Gastroesophageal sphincter (tissue), 4 donors: ENCODE results near the gene DOCK9. TPM values are rescaled to one million over a fixed set of nuclear protein-coding genes. Genes with fewer than 3 reads are reported as not detected.

Source experiments
- ATAC-seq: fragments of 150-250 bp; one replicate; pipeline ENCODE4 v1.9.1; 2016; ENCODE audit warnings: mild to moderate bottlenecking, moderate library complexity
- H3K27ac ChIP-seq, 4 donors: fragments of 200-600 bp; sonication (generic) in 3 of 4; 1 replicate in 3 of 4; 2 replicates in 1 of 4; pipeline ENCODE4 v1.5.1; 2016 to 2019
- H3K27me3 ChIP-seq: fragments of 200-600 bp; sonication (generic); one replicate; pipeline ENCODE4 v1.5.1; 2019
- H3K36me3 ChIP-seq, 2 donors: fragments of 200-600 bp; sonication (generic); one replicate each; pipeline ENCODE4 v1.5.1; 2019; ENCODE audit warnings: control low read depth in 1 of 2
- H3K4me1 ChIP-seq, 3 donors: fragments of 200-600 bp; sonication (generic); 1 replicate in 2 of 3; 2 replicates in 1 of 3; pipeline ENCODE4 v1.5.1; 2016 to 2019; ENCODE audit warnings: control low read depth in 2 of 3
- H3K4me3 ChIP-seq, 2 donors: fragments of 200-600 bp; sonication (generic); one replicate each; pipeline ENCODE4 v1.5.1; 2019; ENCODE audit warnings: mild to moderate bottlenecking in 1 of 2, moderate library complexity in 1 of 2
- H3K9me3 ChIP-seq, 3 donors: fragments of 200-600 bp; sonication (generic); one replicate each; pipeline ENCODE4 v1.5.1; 2017 to 2019; ENCODE audit warnings: control low read depth in 2 of 3
- EP300 ChIP-seq: sonication (generic); formaldehyde crosslinking; IDR thresholded peaks from one replicate; pipeline ENCODE4 v1.6.1; 2017; ENCODE audit warnings: antibody characterized with exemption, mild to moderate bottlenecking
- POLR2A ChIP-seq, 2 donors: fragments of 450-650 bp; IDR thresholded peaks; one replicate each; pipeline ENCODE4 v1.6.1; 2017; ENCODE audit warnings: antibody characterized with exemption in 2 of 2, mild to moderate bottlenecking in 2 of 2, moderate library complexity in 1 of 2
- POLR2AphosphoS5 ChIP-seq: sonication (generic); formaldehyde crosslinking; IDR thresholded peaks from one replicate; pipeline ENCODE4 v1.6.1; 2017; ENCODE audit warnings: antibody characterized with exemption
- WGBS, 2 donors: methylation state at CpG; one replicate each; pipeline ENCODE4 v1.1.5; 2018; ENCODE audit warnings: low coverage in 1 of 2; 5-methylcytosine and 5-hydroxymethylcytosine counted together
- total RNA-seq, 4 donors: library from RNA; depleted of rRNA; stranded (reverse); fragments of >200 nt; gene quantifications; one replicate each; pipeline ENCODE4 v1.1.0, GENCODE V29; 2016
- TF ChIP-seq, protein P1 (sequence below), 4 experiments: fragments of 200-600 bp in 2 of 4; fragments of 450-650 bp in 2 of 4; sonication (generic) in 1 of 4; IDR thresholded peaks; one replicate each; pipeline ENCODE4 v1.5.1; 2017 to 2019; ENCODE audit warnings: antibody characterized with exemption in 4 of 4, mild to moderate bottlenecking in 2 of 4, moderate library complexity in 2 of 4

Gene DOCK9
- total RNA-seq, 4 donors from 2014 or later, result 84.1 to 203 (median 150) TPM

DNA sequence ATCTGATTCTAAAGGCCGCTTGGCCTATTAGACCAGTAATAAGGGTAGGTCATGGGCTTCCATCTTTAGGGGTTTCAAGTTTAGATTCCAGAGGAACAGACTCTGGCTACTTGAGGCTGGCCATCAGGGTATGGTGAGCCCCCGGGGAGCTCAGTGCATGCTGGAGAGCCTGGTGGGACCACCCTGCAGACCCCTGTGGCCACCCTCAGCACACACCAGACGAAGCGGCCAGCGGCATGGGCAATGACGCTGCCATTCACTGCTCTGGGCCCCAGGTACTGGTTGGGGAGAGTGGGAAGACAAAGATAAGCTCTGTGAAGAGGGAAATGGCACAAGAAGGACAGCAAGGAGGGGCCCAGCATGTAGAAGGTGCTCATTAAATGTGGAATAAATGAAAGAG lies 126.6 kb downstream of the DOCK9 start:
- ATAC-seq, result no peak
- Histone ChIP-seq H3K27me3 (no peaks in the 10 kb centered on the region), H3K36me3 (peaks cover 0 to 80% of the 10 kb centered on the region in 2 donors), H3K9me3 (no peaks in the 10 kb centered on the region), H3K4me3 (no peak overlapping the region), H3K27ac (no peak overlapping the region), H3K4me1 (peaks cover 0 to 23% (median 0%) of the 10 kb centered on the region in 3 donors)
- TF ChIP-seq EP300, result no peak
- 100% methylated on average over 1 of the region's 6 CpGs; no CpG with 5 or more reads in 1 of the 2 donors for WGBS, 2 donors

DNA sequence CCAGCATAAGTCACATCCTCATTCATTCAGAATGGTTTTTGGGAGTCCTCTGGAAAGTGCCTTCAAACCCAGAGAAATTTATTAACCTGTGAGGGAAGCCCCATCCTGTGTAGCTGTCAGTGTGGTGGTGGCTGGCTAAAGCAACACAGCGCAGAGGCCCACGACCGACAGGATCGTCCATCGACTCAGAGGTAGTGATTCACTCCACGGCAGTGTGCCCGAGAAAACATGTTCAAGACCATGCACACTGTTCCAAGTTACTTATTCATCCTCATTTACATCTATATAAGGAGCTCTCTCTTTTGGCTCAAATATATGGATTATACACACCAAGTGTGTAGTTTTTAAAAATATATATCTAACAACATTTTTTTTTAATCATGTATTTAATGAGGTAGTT lies 129.1 kb downstream of the DOCK9 start:
- H3K9me3 ChIP-seq, result no peaks in the 10 kb centered on the region
- TF ChIP-seq POLR2AphosphoS5 (no peak), EP300 (no peak), POLR2A (IDR thresholded peaks at IDR 0.05) (no peak)
- TF ChIP-seq, protein P1, sequence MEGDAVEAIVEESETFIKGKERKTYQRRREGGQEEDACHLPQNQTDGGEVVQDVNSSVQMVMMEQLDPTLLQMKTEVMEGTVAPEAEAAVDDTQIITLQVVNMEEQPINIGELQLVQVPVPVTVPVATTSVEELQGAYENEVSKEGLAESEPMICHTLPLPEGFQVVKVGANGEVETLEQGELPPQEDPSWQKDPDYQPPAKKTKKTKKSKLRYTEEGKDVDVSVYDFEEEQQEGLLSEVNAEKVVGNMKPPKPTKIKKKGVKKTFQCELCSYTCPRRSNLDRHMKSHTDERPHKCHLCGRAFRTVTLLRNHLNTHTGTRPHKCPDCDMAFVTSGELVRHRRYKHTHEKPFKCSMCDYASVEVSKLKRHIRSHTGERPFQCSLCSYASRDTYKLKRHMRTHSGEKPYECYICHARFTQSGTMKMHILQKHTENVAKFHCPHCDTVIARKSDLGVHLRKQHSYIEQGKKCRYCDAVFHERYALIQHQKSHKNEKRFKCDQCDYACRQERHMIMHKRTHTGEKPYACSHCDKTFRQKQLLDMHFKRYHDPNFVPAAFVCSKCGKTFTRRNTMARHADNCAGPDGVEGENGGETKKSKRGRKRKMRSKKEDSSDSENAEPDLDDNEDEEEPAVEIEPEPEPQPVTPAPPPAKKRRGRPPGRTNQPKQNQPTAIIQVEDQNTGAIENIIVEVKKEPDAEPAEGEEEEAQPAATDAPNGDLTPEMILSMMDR (IDR thresholded peaks at IDR 0.05), result no peak
- 67 to 84% methylated on average over 7 of the region's 7 CpGs for WGBS, 2 donors
- peaks cover 0 to 80% of the 10 kb centered on the region in 2 donors for H3K36me3 ChIP-seq
- H3K4me1 ChIP-seq, result peaks cover 0 to 30% (median 0%) of the 10 kb centered on the region in 3 donors
- no peak overlapping the region for H3K4me3 ChIP-seq
- no peak for ATAC-seq
- no peak overlapping the region for H3K27ac ChIP-seq
- no peaks in the 10 kb centered on the region for H3K27me3 ChIP-seq

DNA sequence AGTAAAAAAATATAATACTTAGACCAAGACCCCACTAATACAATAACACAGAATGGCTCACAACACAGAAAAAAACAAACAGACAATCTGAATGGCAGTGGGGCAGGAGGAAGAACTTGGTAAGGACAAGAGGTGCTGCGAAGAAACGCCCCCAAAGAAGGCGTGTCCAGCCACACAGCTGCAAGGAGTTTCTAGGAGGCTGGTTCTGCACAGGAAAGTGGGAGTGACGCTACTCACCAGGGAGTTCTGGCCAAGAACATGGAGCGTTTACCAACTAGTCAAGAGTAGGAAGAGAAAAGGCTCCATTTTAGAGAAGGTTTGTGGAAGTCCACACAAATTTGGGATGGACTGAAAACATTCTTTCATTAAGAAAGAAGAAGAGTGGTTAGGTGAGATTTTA lies 130.1 kb downstream of the DOCK9 start:
- no peak for ATAC-seq
- Histone ChIP-seq H3K9me3 (no peaks in the 10 kb centered on the region), H3K4me1 (peaks cover 0 to 30% (median 0%) of the 10 kb centered on the region in 3 donors), H3K27me3 (no peaks in the 10 kb centered on the region), H3K27ac (no peak overlapping the region), H3K36me3 (peaks cover 0 to 77% of the 10 kb centered on the region in 2 donors), H3K4me3 (no peak overlapping the region)
- no peak for TF ChIP-seq POLR2A (IDR thresholded peaks at IDR 0.05)
- WGBS, 2 donors, result 69 to 72% methylated on average over 5 of the region's 5 CpGs

DNA sequence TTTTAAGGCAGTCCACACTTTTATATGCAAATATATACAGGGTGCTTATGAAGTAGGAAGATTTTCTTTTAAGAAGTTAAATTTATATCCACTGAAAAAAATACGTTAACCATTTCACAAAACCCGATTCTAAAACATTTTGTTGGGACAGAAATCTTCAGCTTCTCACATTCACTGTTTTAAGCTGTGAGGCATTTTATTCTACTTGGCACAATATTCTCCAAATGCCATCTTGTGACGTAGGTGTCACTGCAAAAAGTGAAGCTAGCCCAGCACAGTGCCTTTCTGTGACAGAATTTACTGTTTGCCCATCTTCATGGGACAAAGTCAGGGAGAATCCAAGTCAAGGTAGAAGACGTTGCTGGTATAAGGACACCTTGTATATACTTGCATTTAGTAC lies 130.9 kb downstream of the DOCK9 start:
- no peaks in the 10 kb centered on the region for H3K27me3 ChIP-seq
- H3K36me3 ChIP-seq, result peaks cover 0 to 77% of the 10 kb centered on the region in 2 donors
- H3K4me1 ChIP-seq, result peaks cover 0 to 22% (median 0%) of the 10 kb centered on the region in 3 donors
- no peak for ATAC-seq
- no peaks in the 10 kb centered on the region for H3K9me3 ChIP-seq
- WGBS, 2 donors, result 80 to 90% methylated on average over 3 to 4 of the region's 4 CpGs
- H3K4me3 ChIP-seq, result no peak overlapping the region
- TF ChIP-seq, protein P1 (IDR thresholded peaks at IDR 0.05), result no peak
- TF ChIP-seq EP300, result no peak
- TF ChIP-seq POLR2A (IDR thresholded peaks at IDR 0.05), result no peak
- no peak for TF ChIP-seq POLR2AphosphoS5
- no peak overlapping the region for H3K27ac ChIP-seq

DNA sequence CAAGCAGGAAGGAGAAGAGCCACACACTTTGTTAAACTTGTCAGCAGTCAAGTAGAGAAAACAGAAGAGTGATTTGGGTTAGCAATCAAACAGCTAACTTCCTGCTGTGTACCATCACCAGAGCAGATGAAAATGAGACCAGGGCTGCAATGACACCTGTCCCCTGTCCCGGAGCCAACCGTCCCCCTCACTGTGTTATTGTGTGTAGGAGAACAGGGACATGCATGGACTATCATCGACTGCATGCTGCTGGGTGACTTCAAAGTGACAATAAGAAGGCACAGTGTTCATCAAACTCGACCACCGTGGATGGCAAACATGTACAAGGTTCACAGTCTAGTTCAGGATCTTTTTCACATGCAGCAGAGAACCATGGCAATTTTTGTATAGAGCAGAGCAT lies 131.3 kb downstream of the DOCK9 start:
- Histone ChIP-seq H3K4me1 (peaks cover 0 to 22% (median 0%) of the 10 kb centered on the region in 3 donors), H3K27me3 (no peaks in the 10 kb centered on the region), H3K4me3 (no peak overlapping the region), H3K36me3 (peaks cover 0 to 76% of the 10 kb centered on the region in 2 donors), H3K27ac (no peak overlapping the region), H3K9me3 (no peaks in the 10 kb centered on the region)
- no peak for ATAC-seq
- TF ChIP-seq, protein P1 (IDR thresholded peaks at IDR 0.05), result no peak
- TF ChIP-seq POLR2AphosphoS5 (no peak), EP300 (no peak), POLR2A (IDR thresholded peaks at IDR 0.05) (no peak)
- 100% methylated on average over 5 of the region's 5 CpGs; no CpG with 5 or more reads in 1 of the 2 donors for WGBS, 2 donors

DNA sequence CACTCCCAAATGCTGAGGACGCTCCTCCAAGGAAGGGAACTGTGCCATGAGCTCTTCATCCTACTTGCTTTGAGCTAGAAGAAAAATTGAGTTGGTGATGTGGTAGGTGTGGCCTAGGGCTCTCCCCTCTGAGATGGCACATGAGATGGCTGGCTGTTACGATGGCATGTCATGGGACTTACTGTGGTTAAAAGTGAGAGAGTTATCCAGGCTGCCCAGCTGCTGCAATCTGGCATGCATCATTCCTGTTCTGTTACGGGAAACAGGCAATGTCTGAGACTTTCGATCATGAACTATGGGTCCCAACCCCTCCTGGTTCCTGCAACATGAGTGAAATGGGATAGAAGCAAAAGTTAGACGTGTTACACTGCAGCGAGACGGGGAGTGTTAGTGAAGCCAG lies 132.1 kb downstream of the DOCK9 start:
- Histone ChIP-seq H3K36me3 (peaks cover 0 to 68% of the 10 kb centered on the region in 2 donors), H3K27me3 (no peaks in the 10 kb centered on the region), H3K4me3 (no peak overlapping the region), H3K27ac (peak overlapping the region in 1 of 4 donors; percentile 40), H3K4me1 (peaks cover 0 to 22% (median 0%) of the 10 kb centered on the region in 3 donors), H3K9me3 (no peaks in the 10 kb centered on the region)
- TF ChIP-seq, protein P1 (IDR thresholded peaks at IDR 0.05), result no peak
- TF ChIP-seq POLR2AphosphoS5, result no peak
- no peak for ATAC-seq
- WGBS, 2 donors, result 65 to 78% methylated on average over 2 to 7 of the region's 7 CpGs
